Left ventricle myocardium inferior (tissue), 1 donor: ENCODE measurements around the gene PPP1R12A. TPM values are rescaled to one million over a fixed set of nuclear protein-coding genes. Genes with fewer than 3 reads are reported as not detected.

Experiments used
- DNase-seq: peaks from one replicate; pipeline ENCODE4 v3.0.0-alpha.2; 2020
- H3K27ac ChIP-seq: fragments of 200-600 bp; replicated peaks from 2 replicates; pipeline ENCODE4 v1.8.0; 2021
- H3K27me3 ChIP-seq: fragments of 200-600 bp; 2 replicates; pipeline ENCODE4 v1.8.0; 2021; ENCODE audit warnings: low read depth
- H3K36me3 ChIP-seq: fragments of 200-600 bp; 2 replicates; pipeline ENCODE4 v1.8.0; 2021
- H3K4me1 ChIP-seq: fragments of 200-600 bp; 2 replicates; pipeline ENCODE4 v1.8.0; 2021
- H3K4me3 ChIP-seq: fragments of 200-600 bp; 2 replicates; pipeline ENCODE4 v1.8.0; 2021; ENCODE audit warnings: mild to moderate bottlenecking, moderate library complexity
- H3K9me3 ChIP-seq: fragments of 200-600 bp; replicated peaks from 2 replicates; pipeline ENCODE4 v1.8.0; 2021
- intact Hi-C: fragments of 100-400 bp; cut with micrococcal nuclease; formaldehyde crosslinking; loops from one replicate; pipeline ENCODE4 v1.11.0; 2022
- total RNA-seq: library from RNA; stranded (reverse); fragmentation: NEBNext Ultra II Directional; extraction: Animal tissue kit (Norgen Biotek cat#: 25700); gene quantifications from one replicate; pipeline ENCODE4 v1.2.1, GENCODE V29; 2021
- TF ChIP-seq, protein P1 (sequence below): fragments of 200-600 bp; IDR thresholded peaks from 2 replicates; pipeline ENCODE4 v1.8.0; 2021; ENCODE audit warnings: antibody characterized with exemption, mild to moderate bottlenecking, borderline replicate concordance
- donor health status: DM: no; HTN: yes; CAD: no; lungs with severe emphysema.

Gene PPP1R12A
- total RNA-seq, 1 donor from 2014 or later = 42.8 TPM

DNA sequence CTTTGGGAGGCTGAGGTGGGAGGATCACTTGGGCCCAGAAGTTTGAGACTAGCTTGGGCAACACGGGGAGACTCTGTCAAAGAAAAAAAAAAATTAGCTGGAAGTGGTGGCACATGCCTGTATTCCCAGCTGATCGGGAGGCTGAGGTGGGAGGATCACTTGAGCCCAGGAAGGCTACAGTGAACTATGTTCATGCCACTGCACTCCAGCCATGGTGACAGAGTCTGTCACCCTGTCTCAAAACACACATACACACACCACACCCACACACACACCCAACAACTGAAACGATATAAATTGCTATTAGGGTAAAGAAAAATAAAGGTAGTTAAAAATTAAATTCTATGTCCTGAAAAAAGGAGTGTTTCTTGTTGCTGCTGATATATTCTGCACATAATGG lies 7.9 kb downstream of the PPP1R12A start:
- DNase-seq = no peak
- H3K36me3 ChIP-seq = no peaks in the 10 kb centered on the region
- H3K4me3 ChIP-seq = no peak overlapping the region
- peaks cover 76% of the 10 kb centered on the region for H3K4me1 ChIP-seq
- intact Hi-C loops = no loop called here
- H3K9me3 ChIP-seq = no peaks in the 10 kb centered on the region
- TF ChIP-seq, protein P1, sequence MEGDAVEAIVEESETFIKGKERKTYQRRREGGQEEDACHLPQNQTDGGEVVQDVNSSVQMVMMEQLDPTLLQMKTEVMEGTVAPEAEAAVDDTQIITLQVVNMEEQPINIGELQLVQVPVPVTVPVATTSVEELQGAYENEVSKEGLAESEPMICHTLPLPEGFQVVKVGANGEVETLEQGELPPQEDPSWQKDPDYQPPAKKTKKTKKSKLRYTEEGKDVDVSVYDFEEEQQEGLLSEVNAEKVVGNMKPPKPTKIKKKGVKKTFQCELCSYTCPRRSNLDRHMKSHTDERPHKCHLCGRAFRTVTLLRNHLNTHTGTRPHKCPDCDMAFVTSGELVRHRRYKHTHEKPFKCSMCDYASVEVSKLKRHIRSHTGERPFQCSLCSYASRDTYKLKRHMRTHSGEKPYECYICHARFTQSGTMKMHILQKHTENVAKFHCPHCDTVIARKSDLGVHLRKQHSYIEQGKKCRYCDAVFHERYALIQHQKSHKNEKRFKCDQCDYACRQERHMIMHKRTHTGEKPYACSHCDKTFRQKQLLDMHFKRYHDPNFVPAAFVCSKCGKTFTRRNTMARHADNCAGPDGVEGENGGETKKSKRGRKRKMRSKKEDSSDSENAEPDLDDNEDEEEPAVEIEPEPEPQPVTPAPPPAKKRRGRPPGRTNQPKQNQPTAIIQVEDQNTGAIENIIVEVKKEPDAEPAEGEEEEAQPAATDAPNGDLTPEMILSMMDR = no peak
- H3K27me3 ChIP-seq = no peaks in the 10 kb centered on the region
- no peak overlapping the region for H3K27ac ChIP-seq

DNA sequence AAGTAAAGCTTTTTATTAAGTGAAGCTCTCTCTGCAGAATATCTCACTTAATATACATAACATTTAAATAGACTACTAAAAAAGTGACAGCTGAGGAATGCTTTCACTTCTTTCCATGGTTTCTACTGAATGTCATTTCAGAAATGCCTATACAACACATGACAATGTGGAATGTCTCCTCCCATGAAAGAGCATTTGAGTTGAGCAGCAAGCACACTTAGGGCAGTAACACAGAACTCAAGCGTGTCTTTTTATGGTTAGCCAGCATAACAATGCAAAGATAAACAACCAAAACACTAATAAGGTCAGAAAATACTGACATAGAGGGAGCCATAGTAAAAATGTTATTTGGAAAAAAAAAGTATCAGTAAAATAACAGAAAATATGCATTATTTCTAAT lies 9.4 kb downstream of the PPP1R12A start:
- Histone ChIP-seq H3K27me3 (no peaks in the 10 kb centered on the region), H3K36me3 (no peaks in the 10 kb centered on the region), H3K4me1 (peaks cover 76% of the 10 kb centered on the region), H3K9me3 (no peaks in the 10 kb centered on the region), H3K27ac (peak overlapping the region; percentile 21), H3K4me3 (no peak overlapping the region)
- TF ChIP-seq, protein P1 = no peak
- DNase-seq = no peak
- intact Hi-C loops = no loop called here

DNA sequence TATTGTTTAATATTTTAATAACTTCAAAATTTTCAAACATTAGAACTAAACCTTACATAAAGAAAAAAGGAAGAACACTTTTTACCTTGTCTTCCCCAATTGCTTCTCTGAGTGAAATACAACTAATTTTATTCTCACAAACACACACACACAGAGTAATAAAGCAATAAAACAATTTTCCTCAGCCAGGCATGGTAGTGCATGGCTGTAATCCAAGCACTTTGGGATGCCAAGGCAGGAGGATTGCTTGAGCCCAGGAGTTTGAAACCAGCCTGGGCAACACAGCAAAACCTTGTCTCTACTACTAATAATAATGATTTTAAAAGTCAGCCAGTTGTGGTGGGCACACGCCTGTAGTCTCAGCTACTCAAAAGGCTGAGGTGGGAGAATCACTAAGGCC lies 13.1 kb downstream of the PPP1R12A start:
- TF ChIP-seq, protein P1 = no peak
- no peak for DNase-seq
- H3K9me3 ChIP-seq = no peaks in the 10 kb centered on the region
- intact Hi-C loops = no loop called here
- no peaks in the 10 kb centered on the region for H3K27me3 ChIP-seq
- H3K27ac ChIP-seq = no peak overlapping the region
- peaks cover 82% of the 10 kb centered on the region for H3K4me1 ChIP-seq
- no peak overlapping the region for H3K4me3 ChIP-seq
- H3K36me3 ChIP-seq = no peaks in the 10 kb centered on the region

DNA sequence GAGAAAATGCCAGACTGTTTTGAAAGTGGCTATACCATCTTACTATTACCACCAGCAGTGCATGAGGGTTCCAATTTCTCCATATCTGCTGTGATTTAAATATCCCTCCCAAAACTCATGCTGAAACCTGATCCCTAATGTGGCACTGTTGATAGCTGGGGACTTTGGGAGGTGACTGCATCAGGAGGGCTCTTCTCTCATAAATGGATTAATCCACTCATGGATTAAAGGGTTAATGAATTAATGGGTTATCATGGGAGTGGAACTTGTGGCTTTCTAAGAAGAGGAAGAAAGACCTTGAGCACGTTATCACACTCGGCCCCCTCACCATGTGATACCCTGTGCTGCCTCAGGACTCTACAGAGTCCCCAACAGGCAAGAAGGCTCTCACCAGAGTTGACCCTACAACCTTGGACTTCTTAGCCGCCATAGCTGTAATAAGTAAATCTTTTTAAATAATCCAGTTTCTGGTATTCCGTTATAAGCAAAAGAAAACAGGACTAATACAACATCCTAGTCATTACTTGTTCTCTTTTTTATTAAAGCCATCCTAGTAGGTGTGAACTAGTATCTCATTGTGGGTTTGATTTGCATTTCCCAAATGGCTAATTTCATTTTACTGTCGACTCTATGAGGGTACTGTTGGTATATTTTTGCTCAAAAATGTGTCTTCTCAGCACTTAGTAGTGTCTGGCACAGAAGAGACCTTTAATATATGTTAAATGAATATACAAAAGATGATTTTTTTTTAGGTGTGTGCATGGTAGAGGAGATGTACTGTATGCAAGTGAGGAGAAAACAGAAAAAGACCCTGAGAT lies 14.3 kb downstream of the PPP1R12A start:
- Histone ChIP-seq H3K4me3 (no peak overlapping the region), H3K9me3 (no peaks in the 10 kb centered on the region), H3K4me1 (peaks cover 87% of the 10 kb centered on the region), H3K36me3 (no peaks in the 10 kb centered on the region), H3K27me3 (no peaks in the 10 kb centered on the region), H3K27ac (no peak overlapping the region)
- DNase-seq = no peak
- intact Hi-C loops = no loop called here
- TF ChIP-seq, protein P1 = no peak

DNA sequence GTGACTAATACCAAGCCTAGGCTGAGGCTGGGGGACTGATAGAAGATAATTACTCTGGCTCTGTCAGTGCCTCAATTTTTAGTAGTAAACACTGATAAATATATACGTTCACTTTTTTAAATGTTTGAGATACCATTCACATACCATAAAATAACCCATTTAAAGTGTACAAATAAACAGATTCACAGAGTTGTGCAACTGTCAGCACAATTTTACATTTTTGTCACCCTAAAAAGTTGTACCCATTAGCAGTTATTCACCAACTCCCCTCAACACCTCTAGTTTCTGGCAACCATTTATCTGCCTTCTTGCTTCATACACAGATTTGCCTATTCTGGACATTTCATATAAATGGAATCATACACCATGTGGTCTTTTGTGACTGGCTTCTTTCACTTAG lies 15.1 kb downstream of the PPP1R12A start:
- no peaks in the 10 kb centered on the region for H3K9me3 ChIP-seq
- intact Hi-C loops = no loop called here
- TF ChIP-seq, protein P1 = no peak
- no peak for DNase-seq
- no peaks in the 10 kb centered on the region for H3K27me3 ChIP-seq
- H3K27ac ChIP-seq = no peak overlapping the region
- peaks cover 87% of the 10 kb centered on the region for H3K4me1 ChIP-seq
- no peaks in the 10 kb centered on the region for H3K36me3 ChIP-seq
- no peak overlapping the region for H3K4me3 ChIP-seq
